ENCODE results near the gene SLC9A9.

SLC9A9 gene

DNA sequence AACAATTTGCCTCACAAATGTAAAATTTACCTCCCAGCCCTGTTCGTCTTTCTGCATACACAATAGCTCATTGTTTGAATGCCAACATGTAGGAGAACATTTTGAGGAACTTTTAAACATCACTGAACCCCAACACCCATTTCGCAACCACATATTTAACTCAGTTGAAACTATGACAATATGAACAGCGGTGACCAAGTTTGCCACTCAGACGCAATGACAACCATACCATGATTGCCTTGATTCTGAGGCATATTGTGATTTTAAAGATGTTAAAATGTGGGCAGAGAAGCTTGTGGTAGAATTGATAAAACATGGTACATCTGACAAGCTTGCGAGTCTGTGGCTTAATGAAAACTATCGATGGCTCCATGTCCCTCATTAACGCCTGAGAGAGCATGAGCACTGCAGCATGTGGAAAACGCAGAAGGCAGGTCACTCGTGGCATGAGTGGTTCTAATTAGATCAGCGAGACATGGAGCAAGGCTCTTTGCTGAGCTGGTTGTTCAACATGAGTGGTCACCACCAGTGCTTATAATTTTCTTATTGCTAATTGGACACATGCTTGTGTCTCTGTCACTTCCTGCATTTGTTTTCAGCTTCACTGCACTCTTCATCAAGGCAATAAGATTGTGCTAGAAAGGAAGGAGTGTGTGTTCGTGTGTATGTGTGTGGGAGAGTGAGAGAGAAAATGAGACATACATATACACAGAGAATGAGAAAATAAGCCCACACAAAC lies 611.9 kb downstream of the SLC9A9 start:
- Histone ChIP-seq H3K9ac (no peak overlapping the region), H3K36me3 (no peaks in the 10 kb centered on the region), H3K9me3 (replicated peaks in 1 of 11) (peaks cover 0 to 6% (median 0%) of the 10 kb centered on the region in 11 experiments; a peak in 2 of 22 replicates), H3K27me3 (no peaks in the 10 kb centered on the region), H3K27ac (peak overlapping the region in 5 of 11 experiments; percentile 12 to 37 (median 15); a peak in 4 of 22 replicates), H3K4me3 (no peak overlapping the region), H3K4me1 (peaks cover 15 to 29% (median 22%) of the 10 kb centered on the region in 10 experiments), H3K4me2 (peak overlapping the region; percentile 40 to 77 (median 56)), H4K20me1 (no peaks in the 10 kb centered on the region)
- peak in 4 of 11 experiments; percentile 24 to 57 (median 33); a peak in 5 of 22 replicates for TF ChIP-seq Cebpa-rat (IDR thresholded peaks at IDR 0.05)

GRCh38 chr3:143235614-143236204 lies 612.6 kb downstream of the SLC9A9 start:
- Histone ChIP-seq H3K27me3 (no peaks in the 10 kb centered on the region), H3K9ac (no peak overlapping the region), H3K4me3 (no peak overlapping the region), H3K9me3 (replicated peaks in 1 of 11) (peaks cover 0 to 6% (median 0%) of the 10 kb centered on the region in 11 experiments; a peak in 2 of 22 replicates), H4K20me1 (no peaks in the 10 kb centered on the region), H3K27ac (no peak overlapping the region), H3K4me2 (peak overlapping the region; percentile 40 to 77 (median 56); a peak in 17 of 22 replicates), H3K4me1 (peaks cover 15 to 29% (median 22%) of the 10 kb centered on the region in 10 experiments), H3K36me3 (no peaks in the 10 kb centered on the region)
- no peak for TF ChIP-seq Cebpa-rat (IDR thresholded peaks at IDR 0.05)

DNA sequence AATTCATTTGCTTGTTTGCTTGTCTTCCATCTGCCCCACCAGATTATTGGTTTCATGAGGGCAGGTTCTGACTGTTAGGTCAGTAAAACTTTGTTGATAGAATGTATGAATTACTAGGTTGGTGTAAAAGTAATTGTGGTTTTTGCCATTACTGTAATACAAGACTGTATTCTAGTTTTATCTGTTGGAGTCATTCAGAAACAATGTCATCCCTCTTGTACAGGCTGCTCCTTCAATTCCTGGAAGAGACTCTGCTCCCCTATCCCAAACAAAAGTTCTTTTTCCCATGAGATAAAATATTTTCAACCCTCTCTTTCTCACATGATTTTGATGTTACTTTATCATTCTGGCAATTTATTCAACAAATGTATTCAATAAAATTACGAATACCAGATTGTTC lies 613.7 kb downstream of the SLC9A9 start:
- Histone ChIP-seq H4K20me1 (no peaks in the 10 kb centered on the region), H3K27me3 (no peaks in the 10 kb centered on the region), H3K4me3 (no peak overlapping the region), H3K9me3 (replicated peaks in 1 of 11) (peaks cover 0 to 6% (median 0%) of the 10 kb centered on the region in 11 experiments; a peak in 2 of 22 replicates), H3K9ac (no peak overlapping the region), H3K27ac (no peak overlapping the region), H3K4me1 (peaks cover 15 to 29% (median 22%) of the 10 kb centered on the region in 10 experiments), H3K36me3 (no peaks in the 10 kb centered on the region), H3K4me2 (no peak overlapping the region)
- TF ChIP-seq Cebpa-rat (IDR thresholded peaks at IDR 0.05): no peak

GRCh38 chr3:143232981-143233380 lies 615.3 kb downstream of the SLC9A9 start:
- H3K27ac ChIP-seq: no peak overlapping the region
- H3K4me3 ChIP-seq: no peak overlapping the region
- peaks cover 0 to 6% (median 0%) of the 10 kb centered on the region in 11 experiments; a peak in 1 of 22 replicates for H3K9me3 ChIP-seq (replicated peaks in 1 of 11)
- no peaks in the 10 kb centered on the region for H4K20me1 ChIP-seq
- no peak overlapping the region for H3K9ac ChIP-seq
- H3K4me2 ChIP-seq: no peak overlapping the region
- no peak for TF ChIP-seq Cebpa-rat (IDR thresholded peaks at IDR 0.05)
- no peaks in the 10 kb centered on the region for H3K36me3 ChIP-seq
- no peaks in the 10 kb centered on the region for H3K27me3 ChIP-seq
- peaks cover 15 to 25% (median 20%) of the 10 kb centered on the region in 10 experiments for H3K4me1 ChIP-seq

DNA sequence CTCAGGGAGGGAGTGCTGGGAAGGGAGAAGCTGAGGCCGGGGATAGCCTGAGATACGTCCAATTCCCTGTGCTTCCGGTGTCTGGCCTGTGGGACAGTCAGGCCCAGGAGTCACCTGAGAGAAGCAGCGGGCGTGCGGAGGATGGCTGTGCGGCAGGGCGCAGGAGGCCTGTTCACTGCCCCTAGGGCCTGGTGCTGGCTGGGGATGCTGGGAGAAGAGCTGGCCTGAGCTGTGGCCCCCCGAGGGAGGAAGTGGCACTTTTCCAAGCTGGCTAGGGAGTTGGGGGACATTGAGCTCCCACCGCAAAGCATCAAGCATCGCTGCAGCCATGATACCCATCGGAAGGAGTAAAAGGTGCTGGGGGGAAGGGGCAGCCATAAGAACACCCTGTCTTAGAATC lies 619.9 kb downstream of the SLC9A9 start:
- Histone ChIP-seq H3K9me3 (replicated peaks in 1 of 11) (no peaks in the 10 kb centered on the region), H4K20me1 (no peaks in the 10 kb centered on the region), H3K4me3 (no peak overlapping the region), H3K9ac (no peak overlapping the region), H3K27ac (no peak overlapping the region), H3K27me3 (no peaks in the 10 kb centered on the region), H3K4me2 (no peak overlapping the region), H3K36me3 (no peaks in the 10 kb centered on the region), H3K4me1 (no peaks in the 10 kb centered on the region)
- TF ChIP-seq Cebpa-rat (IDR thresholded peaks at IDR 0.05): no peak

GRCh38 chr3:143226678-143227291 lies 621.5 kb downstream of the SLC9A9 start:
- no peaks in the 10 kb centered on the region for H3K27me3 ChIP-seq
- H3K9me3 ChIP-seq (replicated peaks in 1 of 11): no peaks in the 10 kb centered on the region
- no peak overlapping the region for H3K4me2 ChIP-seq
- no peak overlapping the region for H3K27ac ChIP-seq
- no peak for TF ChIP-seq Cebpa-rat (IDR thresholded peaks at IDR 0.05)
- no peaks in the 10 kb centered on the region for H3K36me3 ChIP-seq
- no peaks in the 10 kb centered on the region for H4K20me1 ChIP-seq
- H3K4me1 ChIP-seq: peaks cover 0 to 11% (median 3%) of the 10 kb centered on the region in 10 experiments; a peak in 9 of 20 replicates
- H3K4me3 ChIP-seq: no peak overlapping the region
- H3K9ac ChIP-seq: no peak overlapping the region

- H3K4me3 ChIP-seq: no peak overlapping the region
- H3K9me3 ChIP-seq (replicated peaks in 1 of 11): no peaks in the 10 kb centered on the region
- no peak for TF ChIP-seq Cebpa-rat (IDR thresholded peaks at IDR 0.05)
- H3K27ac ChIP-seq: no peak overlapping the region
- H3K36me3 ChIP-seq: no peaks in the 10 kb centered on the region
- H3K4me2 ChIP-seq: no peak overlapping the region
- H3K9ac ChIP-seq: no peak overlapping the region
- H3K27me3 ChIP-seq: no peaks in the 10 kb centered on the region
- no peaks in the 10 kb centered on the region for H4K20me1 ChIP-seq
- peaks cover 10 to 29% (median 21%) of the 10 kb centered on the region in 10 experiments for H3K4me1 ChIP-seq
Measured at GRCh38 chr3:143224716-143225115, 623.6 kb downstream of the SLC9A9 start.

DNA sequence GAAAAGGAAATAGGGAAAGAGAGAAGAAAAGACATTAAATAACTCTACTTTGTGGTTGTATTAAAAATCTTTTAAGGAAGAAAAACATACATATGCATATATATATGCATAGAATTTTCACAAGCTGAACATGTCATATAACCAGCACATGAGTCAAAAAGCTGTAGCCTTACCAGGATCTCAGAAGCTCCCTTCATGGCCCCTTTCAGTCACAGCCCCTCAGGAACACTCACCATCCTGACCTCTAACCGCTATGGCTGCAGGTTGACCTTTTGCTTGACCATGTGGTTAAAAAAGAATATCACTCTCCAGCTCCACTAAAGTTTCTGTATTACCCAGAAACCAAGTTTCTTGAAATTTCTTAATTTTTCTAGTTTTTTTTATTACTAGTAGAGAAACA lies 625.3 kb downstream of the SLC9A9 start:
- H3K36me3 ChIP-seq: no peaks in the 10 kb centered on the region
- no peak for TF ChIP-seq Cebpa-rat (IDR thresholded peaks at IDR 0.05)
- no peak overlapping the region for H3K27ac ChIP-seq
- no peak overlapping the region for H3K4me2 ChIP-seq
- no peak overlapping the region for H3K9ac ChIP-seq
- no peak overlapping the region for H3K4me3 ChIP-seq
- H3K27me3 ChIP-seq: no peaks in the 10 kb centered on the region
- no peaks in the 10 kb centered on the region for H4K20me1 ChIP-seq
- H3K4me1 ChIP-seq: peaks cover 25 to 46% (median 36%) of the 10 kb centered on the region in 10 experiments
- no peaks in the 10 kb centered on the region for H3K9me3 ChIP-seq (replicated peaks in 1 of 11)

GRCh38 chr3:143222505-143222904 lies 625.8 kb downstream of the SLC9A9 start:
- no peak overlapping the region for H3K9ac ChIP-seq
- no peak for TF ChIP-seq Cebpa-rat (IDR thresholded peaks at IDR 0.05)
- no peaks in the 10 kb centered on the region for H3K36me3 ChIP-seq
- peak overlapping the region in 3 of 11 experiments; percentile 12 to 47 (median 33); a peak in 5 of 22 replicates for H3K4me2 ChIP-seq
- no peaks in the 10 kb centered on the region for H3K27me3 ChIP-seq
- no peak overlapping the region for H3K4me3 ChIP-seq
- peaks cover 30 to 51% (median 41%) of the 10 kb centered on the region in 10 experiments for H3K4me1 ChIP-seq
- H3K9me3 ChIP-seq (replicated peaks in 1 of 11): no peaks in the 10 kb centered on the region
- no peaks in the 10 kb centered on the region for H4K20me1 ChIP-seq
- H3K27ac ChIP-seq: no peak overlapping the region

Measured in BLaER1 treated with 17β-estradiol and CSF1 and Interleukin-3, amounts not matched to agents 10 nM and 100 nM (cell line).